Panc1 (cell line): ENCODE data around the gene MITF. TPM values are rescaled to one million over a fixed set of nuclear protein-coding genes. Genes with fewer than 3 reads are reported as not detected.

Source experiments
- ATAC-seq: fragments of 200-7000 bp; cut with Tn5 transposase; 2 replicates; pipeline ENCODE4 v1.9.1; 2020; ENCODE audit warnings: mild to moderate bottlenecking, moderate library complexity
- BruUV-seq: library from RNA; stranded (reverse); fragments of 400-500 nt; replicated peaks from 2 replicates; lab custom pipeline; 2021; lab: Mats Ljungman, UMichigan
- CTCF ChIA-PET: fragments of 300-600 bp; sonication (Branson Sonifier 250); formaldehyde crosslinking; loops from one replicate; lab custom pipeline; 2022; ENCODE audit warnings: antibody characterized with exemption; lab: Charles Lee
- POLR2A ChIA-PET: fragments of 300-600 bp; sonication (Branson Sonifier 250); formaldehyde crosslinking; loops from one replicate; lab custom pipeline; 2022; ENCODE audit warnings: antibody characterized with exemption; lab: Charles Lee
- DNase-seq: peaks from one replicate; pipeline ENCODE4 v3.0.0-alpha.2; 2010; ENCODE audit warnings: low read depth, low spot score
- H3K27ac ChIP-seq: 2 replicates; pipeline ENCODE4 v1.5.1; 2011; ENCODE audit warnings: mild to moderate bottlenecking, low read length, inconsistent platforms
- H3K27me3 ChIP-seq: fragments of 200-500 bp; sonication (Bioruptor generic); 2 replicates; pipeline ENCODE4 v1.6.0; 2014; ENCODE audit warnings: low read length, inconsistent platforms; ENCODE audit not compliant: control insufficient read depth, insufficient read depth
- H3K36me3 ChIP-seq: fragments of 200-500 bp; sonication (Bioruptor generic); 2 replicates; pipeline ENCODE4 v1.5.1; 2014; ENCODE audit warnings: inconsistent platforms, mild to moderate bottlenecking, low read length, moderate library complexity; ENCODE audit not compliant: control insufficient read depth, insufficient read depth
- H3K4me1 ChIP-seq: 2 replicates; pipeline ENCODE4 v1.5.1; 2011; ENCODE audit warnings: inconsistent platforms, mild to moderate bottlenecking, low read length, moderate library complexity; ENCODE audit not compliant: control insufficient read depth, insufficient read depth
- H3K4me3 ChIP-seq, 2 experiments: 2 replicates each; pipeline ENCODE4 v1.5.1; 2011 to 2012; ENCODE audit warnings: low read depth in 2 of 2, low read length in 2 of 2, mild to moderate bottlenecking in 2 of 2, inconsistent platforms in 1 of 2, moderate library complexity in 1 of 2
- H3K9me3 ChIP-seq: fragments of 200-500 bp; sonication (Bioruptor generic); 2 replicates; pipeline ENCODE4 v1.5.1; 2014; ENCODE audit warnings: low read depth, mild to moderate bottlenecking, inconsistent platforms, low read length, moderate library complexity; ENCODE audit not compliant: control insufficient read depth, insufficient read depth
- CTCF ChIP-seq: fragments of 450-650 bp; IDR thresholded peaks from 2 replicates; pipeline ENCODE4 v1.5.1; 2017; ENCODE audit warnings: mild to moderate bottlenecking
- POLR2AphosphoS5 ChIP-seq: IDR thresholded peaks from 2 replicates; pipeline ENCODE4 v1.6.1; 2012; ENCODE audit warnings: mild to moderate bottlenecking, low read depth, low read length, moderate library complexity
- REST ChIP-seq, 2 experiments: IDR thresholded peaks; 2 replicates each; pipeline ENCODE4 v1.6.1; 2011 to 2012; ENCODE audit warnings: low read depth in 2 of 2, control low read depth in 1 of 2, low read length in 1 of 2, mild to moderate bottlenecking in 1 of 2, moderate library complexity in 1 of 2; ENCODE audit not compliant: insufficient read depth in 1 of 2
- SIN3A ChIP-seq: IDR thresholded peaks from 2 replicates; pipeline ENCODE4 v1.6.1; 2012; ENCODE audit warnings: low read depth, mild to moderate bottlenecking, low read length, moderate library complexity, borderline replicate concordance; ENCODE audit not compliant: insufficient read depth
- TCF7L2 ChIP-seq: IDR thresholded peaks from 2 replicates; pipeline ENCODE4 v1.6.1; 2011; ENCODE audit warnings: mild to moderate bottlenecking, low read depth, low read length, inconsistent platforms
- in situ Hi-C: cut with HindIII; loops from 2 replicates; pipeline ENCODE4 v1.10.0; 2016; ENCODE audit warnings: low sequenced_read_pairs, low pct_unique_long_range_greater_than_20kb
- intact Hi-C: fragments of 100-400 bp; cut with micrococcal nuclease; formaldehyde crosslinking; loops from one replicate; pipeline ENCODE4 v1.10.0; 2022; ENCODE audit not compliant: unreplicated experiment
- total RNA-seq: library from RNA; stranded (reverse); gene quantifications from one replicate; pipeline ENCODE4 v1.2.1, GENCODE V29; 2021; ENCODE audit not compliant: unreplicated experiment

Gene MITF
- total RNA-seq, 1 experiment from 2014 or later = 10.8 TPM

- BruUV-seq = no TSS peak
- in situ Hi-C loops = no loop called here
Observed at GRCh38 chr3:69938931-69939330, 199.7 kb downstream of the MITF start.

GRCh38 chr3:69941037-69941436 lies 201.8 kb downstream of the MITF start:
- no peak for ATAC-seq
- ChIA-PET CTCF (no interaction called here), POLR2A (no interaction called here)
- Histone ChIP-seq H3K9me3 (no peaks in the 10 kb centered on the region), H3K27me3 (no peaks in the 10 kb centered on the region), H3K36me3 (no peaks in the 10 kb centered on the region), H3K4me1 (no peaks in the 10 kb centered on the region), H3K27ac (no peak overlapping the region), H3K4me3 (no peak overlapping the region)
- TF ChIP-seq REST (IDR thresholded peaks at IDR 0.05; ENCODE audit: insufficient read depth in 1 of 2, low read depth in 2 of 2, low read length in 1 of 2) = no peak
- no peak for TF ChIP-seq CTCF
- TF ChIP-seq SIN3A = no peak
- TF ChIP-seq POLR2AphosphoS5 = no peak
- TF ChIP-seq TCF7L2 = no peak
- intact Hi-C loops = loop anchor here (10.0 kb wide), 1 partner anchor 816 kb away; the partner anchor contains the start of gene LMOD3
- no TSS peak for BruUV-seq
- no peak for DNase-seq
- in situ Hi-C loops = no loop called here

More at GRCh38 chr3:69938931-69939330, 199.7 kb downstream of the MITF start:
- Histone ChIP-seq H3K9me3 (no peaks in the 10 kb centered on the region), H3K4me3 (no peak overlapping the region), H3K4me1 (no peaks in the 10 kb centered on the region), H3K27me3 (no peaks in the 10 kb centered on the region), H3K36me3 (no peaks in the 10 kb centered on the region), H3K27ac (no peak overlapping the region)
- ATAC-seq = no peak
- intact Hi-C loops = no loop called here
- TF ChIP-seq SIN3A = no peak
- TF ChIP-seq POLR2AphosphoS5 = no peak
- no peak for TF ChIP-seq CTCF
- TF ChIP-seq REST (IDR thresholded peaks at IDR 0.05; ENCODE audit: insufficient read depth in 1 of 2, low read depth in 2 of 2, low read length in 1 of 2) = no peak
- TF ChIP-seq TCF7L2 = no peak
- ChIA-PET POLR2A (no interaction called here), CTCF (no interaction called here)
- no peak for DNase-seq
